H1 (cell line): Measurements from ENCODE around the gene SCAMP3. TPM values are rescaled to one million over a fixed set of nuclear protein-coding genes. Genes with fewer than 3 reads are reported as not detected.
"Not testable (repeated sequence)": the region's sequence is repeated elsewhere in the genome, so short reads cannot be mapped to it uniquely, and the experiment has no call there.

Experiments used
- CTCF ChIA-PET: fragments of 300-600 bp; sonication (Branson Sonifier 250); formaldehyde crosslinking; loops from one replicate; lab custom pipeline; 2021; ENCODE audit not compliant: partially characterized antibody; lab: Charles Lee
- POLR2A ChIA-PET: fragments of 300-600 bp; sonication (Branson Sonifier 250); formaldehyde crosslinking; loops from one replicate; lab custom pipeline; 2021; ENCODE audit warnings: inconsistent platforms; ENCODE audit not compliant: partially characterized antibody; lab: Charles Lee
- DNase-seq, 2 experiments: peaks; one replicate each; pipeline versions ENCODE4 v3.0.0 to v3.0.0-alpha.2; 2010 to 2022; ENCODE audit warnings: low spot score in 2 of 2, low read depth in 1 of 2, mixed read lengths in 1 of 2
- FAIRE-seq: peaks from 2 replicates; lab custom pipeline; 2011; peaks lifted over from hg19 to GRCh38; lab: Jason Lieb, UNC
- H2AFZ ChIP-seq: 2 replicates; pipeline ENCODE4 v1.8.1; 2012; ENCODE audit warnings: low read length, inconsistent platforms
- H2AK5ac ChIP-seq: 2 replicates; pipeline ENCODE4 v1.6.1; 2013; ENCODE audit warnings: low read depth, low read length
- H2BK120ac ChIP-seq: replicated peaks from 2 replicates; pipeline ENCODE3; 2013; ENCODE audit warnings: low read depth, low read length, inconsistent platforms
- H2BK12ac ChIP-seq: 2 replicates; pipeline ENCODE4 v1.6.1; 2013; ENCODE audit warnings: low read depth, low read length
- H2BK15ac ChIP-seq: 2 replicates; pipeline ENCODE4 v1.6.1; 2013; ENCODE audit warnings: low read length
- H2BK20ac ChIP-seq: 2 replicates; pipeline ENCODE4 v1.6.1; 2013; ENCODE audit warnings: low read length
- H2BK5ac ChIP-seq: 2 replicates; pipeline ENCODE4 v1.6.1; 2013; ENCODE audit warnings: low read depth, low read length
- H3K14ac ChIP-seq: 2 replicates; pipeline ENCODE4 v1.6.1; 2013; ENCODE audit warnings: inconsistent platforms; ENCODE audit not compliant: insufficient read length
- H3K18ac ChIP-seq: 2 replicates; pipeline ENCODE4 v1.6.1; 2013; ENCODE audit warnings: low read length; ENCODE audit errors: extremely low read depth
- H3K23ac ChIP-seq: 2 replicates; pipeline ENCODE4 v1.6.1; 2013; ENCODE audit warnings: inconsistent platforms; ENCODE audit not compliant: insufficient read length
- H3K23me2 ChIP-seq: 2 replicates; pipeline ENCODE4 v1.6.1; 2013; ENCODE audit warnings: low read depth, low read length
- H3K27ac ChIP-seq: 2 replicates; pipeline ENCODE4 v1.6.1; 2011; ENCODE audit warnings: low read depth, low read length, inconsistent platforms
- H3K27me3 ChIP-seq, 4 experiments: replicated peaks in 1 of 4; 1 replicate in 1 of 4; 2 replicates in 3 of 4; pipeline versions ENCODE4 v1.6.1 to v1.8.1; 2011 to 2013; ENCODE audit warnings: low read length in 3 of 4, mild to moderate bottlenecking in 3 of 4, inconsistent platforms in 2 of 4, mixed read lengths in 2 of 4, moderate library complexity in 1 of 4; ENCODE audit not compliant: control insufficient read depth in 3 of 4, insufficient read depth in 3 of 4; ENCODE audit errors: extremely low read depth in 1 of 4
- H3K36me3 ChIP-seq, 4 experiments: 2 replicates each; pipeline versions ENCODE4 v1.6.1 to v1.8.1; 2011 to 2013; ENCODE audit warnings: mild to moderate bottlenecking in 4 of 4, low read length in 3 of 4, moderate library complexity in 2 of 4, control low read depth in 1 of 4, inconsistent platforms in 1 of 4; ENCODE audit not compliant: insufficient read depth in 4 of 4, control insufficient read depth in 2 of 4
- H3K4ac ChIP-seq: replicated peaks from 2 replicates; pipeline ENCODE3; 2013; ENCODE audit warnings: low read length, low read depth, mixed read lengths, inconsistent platforms; ENCODE audit not compliant: insufficient read length
- H3K4me1 ChIP-seq, 4 experiments: replicated peaks in 1 of 4; 1 replicate in 1 of 4; 2 replicates in 3 of 4; pipeline versions ENCODE4 v1.6.1 to v1.8.1; 2011 to 2013; ENCODE audit warnings: low read length in 3 of 4, inconsistent platforms in 2 of 4, mixed read lengths in 1 of 4; ENCODE audit not compliant: insufficient read depth in 4 of 4, control insufficient read depth in 3 of 4
- H3K4me2 ChIP-seq, 2 experiments: 2 replicates each; pipeline versions ENCODE4 v1.6.1 to v1.8.1; 2011 to 2013; ENCODE audit warnings: low read depth in 2 of 2, low read length in 2 of 2, control low read depth in 1 of 2, inconsistent platforms in 1 of 2, mild to moderate bottlenecking in 1 of 2; ENCODE audit not compliant: insufficient read depth in 1 of 2
- H3K4me3 ChIP-seq, 4 experiments: fragments of 200-600, 300-600 bp in 1 of 4; sonication (generic), shearing (Covaris generic), sonication (Bioruptor Twin) in 1 of 4; 2 replicates each; pipeline versions ENCODE4 v1.5.1 to v1.8.1; 2011 to 2016; ENCODE audit warnings: low read length in 4 of 4, low read depth in 3 of 4, control low read depth in 2 of 4, inconsistent platforms in 2 of 4, mild to moderate bottlenecking in 2 of 4, mixed read lengths in 1 of 4, moderate library complexity in 1 of 4; ENCODE audit not compliant: insufficient read depth in 2 of 4; ENCODE audit errors: extremely low read depth in 1 of 4
- H3K56ac ChIP-seq: replicated peaks from 2 replicates; pipeline ENCODE3; 2013; ENCODE audit warnings: low read depth, mild to moderate bottlenecking, mixed read lengths, low read length, inconsistent platforms; ENCODE audit not compliant: insufficient read length
- H3K79me1 ChIP-seq: 2 replicates; pipeline ENCODE4 v1.6.1; 2013; ENCODE audit warnings: low read depth, low read length, control low read depth
- H3K79me2 ChIP-seq, 2 experiments: 2 replicates each; pipeline versions ENCODE4 v1.6.1 to v1.8.1; 2012 to 2013; ENCODE audit warnings: low read length in 2 of 2, mild to moderate bottlenecking in 2 of 2, inconsistent platforms in 1 of 2; ENCODE audit not compliant: insufficient read depth in 2 of 2, control insufficient read depth in 1 of 2
- H3K9ac ChIP-seq, 4 experiments: replicated peaks in 1 of 4; 1 replicate in 1 of 4; 2 replicates in 3 of 4; pipeline versions ENCODE4 v1.6.1 to v1.8.1; 2011 to 2013; ENCODE audit warnings: low read depth in 3 of 4, low read length in 3 of 4, control low read depth in 2 of 4, mild to moderate bottlenecking in 2 of 4, moderate library complexity in 2 of 4, inconsistent platforms in 1 of 4; ENCODE audit errors: extremely low read depth in 1 of 4
- H3K9me3 ChIP-seq, 2 experiments: 2 replicates each; pipeline versions ENCODE4 v1.6.1 to v1.8.1; 2012 to 2013; ENCODE audit warnings: mild to moderate bottlenecking in 2 of 2, moderate library complexity in 2 of 2, control low read depth in 1 of 2, inconsistent platforms in 1 of 2, low read depth in 1 of 2, low read length in 1 of 2, mixed read lengths in 1 of 2; ENCODE audit not compliant: insufficient read depth in 2 of 2
- H4K20me1 ChIP-seq, 2 experiments: replicated peaks in 1 of 2; 2 replicates each; pipeline versions ENCODE3 to v1.8.1; 2011 to 2013; ENCODE audit warnings: inconsistent platforms in 2 of 2, low read length in 2 of 2, mild to moderate bottlenecking in 1 of 2; ENCODE audit not compliant: insufficient read depth in 2 of 2, control insufficient read depth in 1 of 2
- H4K5ac ChIP-seq: 2 replicates; pipeline ENCODE4 v1.6.1; 2013; ENCODE audit warnings: low read length, low read depth, mixed read lengths, inconsistent platforms; ENCODE audit not compliant: insufficient read length
- H4K8ac ChIP-seq: 2 replicates; pipeline ENCODE4 v1.8.0; 2013; ENCODE audit warnings: mild to moderate bottlenecking, moderate library complexity, low read length, inconsistent platforms; ENCODE audit not compliant: insufficient read depth; ENCODE audit errors: extremely low read depth
- H4K91ac ChIP-seq: replicated peaks from 2 replicates; pipeline ENCODE3; 2013; ENCODE audit warnings: low read length, mixed read lengths, inconsistent platforms; ENCODE audit not compliant: insufficient read length
- WGBS, 2 experiments: shearing (Covaris generic) in 1 of 2; methylation state at CpG; one replicate each; pipeline versions ENCODE4 v1.1.6 to v1.1.7; 2013 to 2015; ENCODE audit warnings: low lambda C conversion rate in 2 of 2, mixed read lengths in 2 of 2, inconsistent platforms in 1 of 2, low coverage in 1 of 2, missing lambda C conversion rate in 1 of 2; ENCODE audit not compliant: insufficient replicate concordance in 2 of 2, insufficient coverage in 1 of 2, insufficient read length in 1 of 2; ENCODE audit errors: extremely low coverage in 1 of 2, missing lambda C conversion rate in 1 of 2; 5-methylcytosine and 5-hydroxymethylcytosine counted together
- polyA plus RNA-seq, 7 experiments: library from polyadenylated mRNA; depleted of rRNA in 3 of 7; stranded (reverse) in 5 of 7; unstranded in 2 of 7; fragments of >200 nt in 5 of 7; fragments of 200-250 nt in 2 of 7; gene quantifications; 1 replicate in 5 of 7; 2 replicates in 1 of 7; 4 replicates in 1 of 7; pipeline versions ENCODE4 v1.2.1 to v1.2.3, GENCODE V29; 2011 to 2013; ENCODE audit warnings: missing spikeins in 2 of 7, mixed read lengths in 2 of 7
- total RNA-seq: library from RNA; stranded (reverse); fragmentation: NEBNext Ultra II Directional; extraction: Animal tissue kit (Norgen Biotek cat#: 25700); gene quantifications from 2 replicates; pipeline ENCODE4 v1.2.1, GENCODE V29; 2021

Gene SCAMP3
- total and polyA plus RNA-seq, 2 of the 8 experiments (the other 6 are each of a cell fraction or from before 2014, with no cell fraction given): 48.9 to 143 TPM

DNA sequence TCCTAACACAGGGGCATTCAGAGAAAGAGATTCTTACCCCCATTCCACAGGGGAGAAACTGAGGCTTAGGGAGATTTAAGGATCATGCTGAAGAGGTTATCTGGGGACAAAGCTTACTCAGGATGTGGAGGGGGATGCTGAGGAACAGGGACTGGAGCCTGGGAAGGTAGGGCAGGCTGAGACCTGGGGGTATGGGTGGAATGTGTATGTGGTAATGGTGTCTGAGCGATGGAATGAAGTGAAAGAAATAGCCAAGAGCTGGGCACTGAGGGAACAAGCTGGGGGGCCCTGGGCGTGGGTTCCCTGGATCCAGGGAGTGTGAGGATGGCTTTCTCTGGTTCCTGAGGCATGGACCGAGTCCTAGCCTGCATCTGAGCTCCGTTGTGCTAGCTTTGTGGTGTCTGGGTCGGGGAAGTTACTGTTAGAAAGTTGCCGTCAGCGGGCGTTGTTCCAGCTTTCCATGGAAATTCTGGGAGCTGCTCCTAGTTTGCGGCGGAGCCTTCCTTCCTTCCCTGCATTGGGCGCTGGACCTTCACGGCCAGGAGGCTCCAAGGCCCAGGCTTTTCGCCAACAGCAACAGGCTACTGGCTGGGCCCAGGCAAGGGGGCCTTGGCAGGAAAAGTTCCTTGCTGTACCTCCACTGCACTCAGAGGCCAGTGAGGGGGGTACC lies 50.6 kb downstream of the SCAMP3 start:
- not testable (repeated sequence) for H3K4ac ChIP-seq, H2BK20ac ChIP-seq, H3K9ac ChIP-seq, H4K20me1 ChIP-seq, H2AFZ ChIP-seq, H2BK5ac ChIP-seq, H3K4me2 ChIP-seq, H4K5ac ChIP-seq, DNase-seq, H2BK15ac ChIP-seq, H3K79me2 ChIP-seq, H3K9me3 ChIP-seq, H3K23ac ChIP-seq, H3K56ac ChIP-seq, H3K36me3 ChIP-seq, H2BK120ac ChIP-seq, FAIRE-seq, H3K18ac ChIP-seq, H2BK12ac ChIP-seq, H4K91ac ChIP-seq, H3K79me1 ChIP-seq, H3K14ac ChIP-seq, H3K4me3 ChIP-seq, H2AK5ac ChIP-seq, H4K8ac ChIP-seq, H3K27me3 ChIP-seq, H3K27ac ChIP-seq
- ChIA-PET POLR2A (interaction anchor here (1.0 to 12.2 kb wide), 4 partner anchors 9 to 16 kb away, joined by 3 to 313 read pairs (median 6); no protein-coding TSS in a partner anchor), CTCF (interaction anchor here (1.1 kb wide), 1 partner anchor 34 kb away, joined by 3 read pairs; no protein-coding TSS in a partner anchor)
- 90% methylated on average over 13 of the region's 13 CpGs; no CpG with 5 or more reads in 1 of the 2 experiments for WGBS, 2 experiments
- Histone ChIP-seq H3K4me1 (peaks cover 3 to 20% (median 11%) of the 10 kb centered on the region in 4 experiments), H3K23me2 (peaks cover 17% of the 10 kb centered on the region)
